Measurements from ENCODE around the gene IRF1.

IRF1 gene

DNA sequence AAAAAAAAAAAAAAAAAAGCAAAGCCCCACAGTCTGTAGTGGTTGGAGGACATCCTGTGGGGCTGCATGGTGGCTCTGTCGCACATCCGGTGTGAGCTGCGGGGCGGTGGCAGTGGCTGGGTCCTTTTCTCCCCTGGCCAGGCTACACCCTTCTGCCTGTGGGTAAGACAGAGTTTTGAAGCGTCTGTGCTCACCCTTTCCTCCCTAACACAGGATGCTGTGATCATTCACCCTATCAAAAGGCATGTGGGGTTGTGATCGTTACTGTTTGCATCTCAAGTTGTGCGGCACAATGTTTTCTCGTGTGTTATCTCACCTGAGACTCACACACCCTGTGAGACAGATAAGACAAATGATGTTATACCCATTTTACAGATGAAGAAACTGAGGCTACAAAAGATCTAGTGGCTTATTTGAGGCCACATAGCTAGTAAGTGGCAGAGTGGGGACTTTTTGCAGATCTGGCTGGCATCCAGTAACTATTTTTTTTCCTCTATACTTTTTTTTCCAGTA, 17.5 kb downstream of the IRF1 start:
- no peak for DNase-seq

DNA sequence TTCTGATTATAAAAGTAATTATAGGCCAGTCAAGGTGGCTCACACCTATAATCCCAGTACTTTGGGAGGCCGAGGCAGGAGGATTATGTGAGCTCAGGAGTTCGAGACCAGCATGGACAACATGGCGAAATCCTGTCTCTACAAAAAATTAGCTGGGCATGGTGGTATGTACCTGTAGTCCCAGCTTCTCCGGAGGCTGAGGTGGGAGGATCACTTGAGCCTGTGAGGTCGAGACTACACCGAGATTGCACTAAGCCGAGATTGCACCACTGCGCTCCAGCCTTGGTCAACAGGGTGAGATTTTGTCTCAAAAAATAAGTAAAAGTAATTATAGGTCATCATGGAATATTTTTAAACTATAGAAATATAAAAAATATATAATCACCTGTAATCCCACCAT, 18.1 kb downstream of the IRF1 start:
- no peak for DNase-seq

DNA sequence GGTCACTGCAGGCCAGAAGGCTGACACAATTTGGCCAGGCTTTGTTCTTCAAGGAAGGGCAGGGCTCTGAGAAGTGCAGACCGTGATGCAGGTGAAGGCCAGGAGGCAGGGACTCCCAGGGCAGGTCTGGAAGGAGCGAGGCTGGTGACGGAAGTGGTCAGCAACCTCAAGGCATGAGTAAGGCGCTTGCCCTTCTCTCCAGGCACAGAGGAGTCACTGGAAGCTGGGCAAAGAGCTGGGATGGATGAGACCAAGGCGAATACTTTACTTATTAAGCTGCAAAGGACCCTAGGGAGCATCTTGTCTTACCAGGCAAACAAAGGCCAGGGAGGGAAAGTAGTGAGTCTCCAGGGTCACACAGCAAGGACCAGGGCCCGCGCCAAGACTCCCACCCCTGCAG, 18.6 kb downstream of the IRF1 start:
- DNase-seq, result no peak

GRCh38 chr5:132471151-132471907, 19.2 kb downstream of the IRF1 start:
- DNase-seq, result no peak

GRCh38 chr5:132470596-132470995, 20.0 kb downstream of the IRF1 start:
- no peak for DNase-seq

- DNase-seq, result no peak
Observed at GRCh38 chr5:132470010-132470392, 20.6 kb downstream of the IRF1 start.

DNA sequence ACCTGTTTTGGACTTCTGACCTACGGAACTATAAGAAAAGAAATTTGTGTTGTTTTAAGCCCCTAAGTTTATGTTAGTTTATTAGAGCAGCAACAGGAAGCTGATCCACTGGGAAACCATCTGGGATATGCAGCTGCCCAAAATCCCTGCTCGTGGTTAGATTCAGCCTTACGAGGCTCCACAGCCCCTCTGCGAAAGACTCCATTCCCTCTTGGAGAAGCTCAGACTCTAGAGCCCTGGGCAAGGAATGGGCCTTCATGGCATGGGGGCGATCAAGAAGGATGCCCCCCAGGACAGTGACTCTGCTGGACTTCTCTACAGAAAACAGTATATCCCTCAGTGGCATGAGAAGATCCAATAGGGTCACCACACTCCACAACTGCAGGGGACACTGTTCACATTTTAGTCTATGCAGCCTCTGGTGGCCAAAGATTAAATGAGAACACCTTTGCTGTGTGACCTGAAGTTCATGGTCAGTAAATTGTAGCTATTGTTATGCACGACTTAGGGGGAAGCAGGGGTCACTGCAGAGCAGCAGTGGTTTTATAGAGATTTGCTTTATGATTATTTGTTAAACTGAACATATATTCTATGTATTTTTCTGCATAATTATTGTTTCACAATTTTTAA, 21.1 kb downstream of the IRF1 start:
- no peak for DNase-seq

DNA sequence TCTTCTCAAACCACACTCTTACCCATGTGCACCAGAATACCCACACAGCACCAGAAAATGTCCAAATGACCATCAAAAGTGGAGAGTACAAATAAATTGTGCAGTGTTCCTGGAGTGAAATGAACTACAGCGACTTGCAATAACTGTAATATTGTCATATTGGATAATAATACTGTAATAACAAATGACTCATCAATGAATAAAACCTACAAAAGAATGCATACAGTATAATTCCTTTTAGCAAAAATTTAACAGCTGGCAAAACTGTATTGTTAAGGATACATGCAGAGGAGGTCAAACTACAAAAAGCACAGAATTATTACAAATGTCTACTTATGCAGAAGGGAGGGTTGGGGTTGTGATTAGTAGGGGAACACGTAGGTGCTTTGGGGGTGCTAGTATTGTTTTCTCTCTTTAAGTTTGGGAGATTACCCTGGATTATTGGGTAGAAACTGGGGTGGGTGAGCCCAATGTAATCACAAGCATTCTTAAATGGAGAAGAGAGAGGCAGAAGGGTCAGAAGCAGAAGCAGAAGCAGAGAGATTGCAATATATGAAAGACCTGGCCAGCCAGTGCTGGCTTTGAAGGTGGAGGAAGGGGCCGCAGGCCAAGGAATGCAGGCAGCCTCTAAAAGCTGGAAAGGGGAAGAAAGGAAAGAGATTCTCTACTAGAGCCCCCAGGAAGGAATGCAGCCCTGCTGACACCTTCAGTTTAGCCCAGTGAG, 21.8 kb downstream of the IRF1 start:
- DNase-seq, result no peak

- DNase-seq, result no peak
Observed at GRCh38 chr5:132467287-132467984, 23.1 kb downstream of the IRF1 start.

GRCh38 chr5:132466433-132467286, 23.9 kb downstream of the IRF1 start:
- no peak for DNase-seq

- no peak for DNase-seq
Observed at GRCh38 chr5:132465059-132465707, 25.4 kb downstream of the IRF1 start.

- DNase-seq, result no peak
Observed at GRCh38 chr5:132464156-132464939, 26.2 kb downstream of the IRF1 start.

DNA sequence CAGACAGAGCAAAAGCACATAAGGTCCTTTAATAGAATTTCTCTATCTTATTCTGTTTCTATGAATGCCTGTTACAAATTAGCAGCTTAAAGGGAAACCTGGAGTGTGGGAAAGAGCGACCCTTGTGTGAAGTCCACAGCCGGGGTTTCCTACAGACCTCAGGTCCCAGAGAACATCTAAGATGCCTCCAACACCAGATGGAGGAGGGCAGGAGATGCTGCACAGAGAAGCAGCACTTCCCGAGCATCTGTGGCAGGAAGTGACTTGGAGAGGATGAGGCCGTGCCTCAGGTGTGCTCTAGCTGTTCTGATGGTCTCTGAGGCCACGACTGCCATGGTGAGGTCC, 26.8 kb downstream of the IRF1 start:
- no peak for DNase-seq

DNA sequence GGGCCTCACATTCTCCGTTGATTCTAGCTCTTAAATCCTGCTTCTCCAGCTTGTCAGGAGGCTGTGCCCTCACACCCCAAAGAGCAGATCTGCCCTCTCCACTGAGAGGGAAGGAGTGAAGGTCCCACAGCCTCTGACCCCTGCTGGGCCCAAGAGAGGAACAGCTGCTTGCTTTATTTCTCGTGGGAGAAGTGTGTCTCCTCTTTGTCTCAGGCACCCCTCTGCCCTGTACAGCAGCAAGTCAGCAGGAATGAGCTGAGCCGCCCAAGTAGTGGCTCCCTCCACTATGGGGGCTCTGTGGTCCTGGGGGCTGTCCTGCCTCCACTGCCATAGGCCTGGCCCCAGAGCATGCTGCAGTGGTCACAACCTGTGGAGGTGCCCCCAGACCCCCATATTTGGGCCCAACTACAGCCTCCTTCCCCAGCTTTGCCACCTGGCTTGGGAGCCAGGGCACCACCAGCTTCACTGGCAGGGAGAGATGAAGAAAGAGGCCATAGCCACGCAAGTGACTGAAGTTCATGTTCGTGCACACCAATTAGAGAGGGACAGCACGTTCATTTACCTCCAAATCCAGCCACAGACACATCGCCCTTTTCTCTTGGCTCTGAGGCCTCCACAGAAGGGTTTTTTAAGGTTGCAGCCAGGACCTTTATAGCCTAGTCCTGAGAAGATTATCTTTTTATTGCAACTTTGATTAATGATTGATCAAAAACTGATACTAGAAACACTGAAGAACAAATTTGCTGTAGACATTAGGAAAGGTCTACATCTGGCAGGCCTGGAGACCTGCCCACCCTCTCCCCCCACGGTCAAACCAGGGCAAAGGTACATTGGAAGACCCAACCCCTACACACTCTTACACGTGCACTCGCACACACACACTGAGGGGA, 27.5 kb downstream of the IRF1 start:
- no peak for DNase-seq

DNA sequence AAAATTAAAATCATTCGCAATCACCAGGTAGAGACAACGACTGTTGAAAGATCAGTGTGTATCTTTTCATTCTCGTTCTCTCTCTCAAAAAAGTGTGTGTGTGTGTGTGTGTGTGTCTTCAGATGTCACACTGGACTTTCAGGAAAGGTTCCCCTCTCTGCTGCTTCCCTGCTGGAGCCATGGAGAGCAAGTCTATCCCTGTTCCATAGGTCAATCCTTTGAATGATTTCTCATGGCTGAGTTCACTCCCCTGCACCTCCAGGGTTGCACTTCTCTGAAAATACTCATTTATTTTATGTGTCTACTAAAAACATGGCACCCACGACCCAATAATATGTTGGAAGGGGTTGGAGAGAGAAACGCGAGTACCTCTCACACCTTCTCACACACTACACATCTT, 28.2 kb downstream of the IRF1 start:
- no peak for DNase-seq

- no peak for DNase-seq
Observed at GRCh38 chr5:132461569-132462070, 29.0 kb downstream of the IRF1 start.

- DNase-seq, result no peak
Observed at GRCh38 chr5:132460846-132461568, 29.6 kb downstream of the IRF1 start.

DNA sequence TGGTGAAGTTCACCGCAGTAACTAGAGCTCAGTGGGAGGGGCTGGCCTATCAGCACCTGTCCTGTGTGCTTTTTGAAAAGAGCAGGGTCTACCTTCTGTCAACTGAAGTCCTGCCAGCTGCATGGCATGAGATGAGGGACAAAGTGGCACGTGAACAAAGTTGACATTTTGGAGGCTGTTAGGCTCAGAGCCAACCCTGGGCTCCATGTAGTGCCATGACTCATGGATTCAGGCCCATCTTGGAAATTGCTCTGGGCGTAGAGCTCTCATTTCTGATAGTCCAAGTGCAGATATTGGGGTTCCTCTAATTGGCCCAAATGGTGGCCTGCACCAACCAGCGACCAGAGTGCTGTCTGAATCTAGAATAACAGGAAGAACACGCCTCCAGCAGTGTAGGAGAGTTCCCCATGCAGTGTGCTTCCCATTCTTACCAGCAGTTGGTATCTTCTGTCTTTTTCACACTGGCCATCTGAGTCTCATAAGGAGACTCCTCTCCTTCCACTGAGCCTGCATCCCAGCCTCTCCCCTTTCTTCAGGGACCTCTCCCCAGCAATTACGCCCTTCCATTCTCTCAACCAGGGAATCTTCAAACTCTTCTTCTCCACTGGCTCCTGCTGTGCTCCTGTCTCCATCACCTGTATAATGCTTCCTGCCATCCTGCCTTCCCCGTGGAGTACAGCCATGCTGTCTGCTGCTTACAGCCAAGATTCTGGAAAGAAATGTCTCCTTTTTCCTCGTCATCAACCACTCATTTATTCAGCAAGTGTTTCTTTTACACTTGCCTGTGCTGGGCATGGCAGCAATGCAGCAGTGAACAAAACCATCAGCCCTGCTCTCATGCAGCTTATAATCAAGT, 30.4 kb downstream of the IRF1 start:
- DNase-seq, result no peak

All from NCI-H510A (cell line).